ENCODE measurements around the gene MFSD1.

DNA sequence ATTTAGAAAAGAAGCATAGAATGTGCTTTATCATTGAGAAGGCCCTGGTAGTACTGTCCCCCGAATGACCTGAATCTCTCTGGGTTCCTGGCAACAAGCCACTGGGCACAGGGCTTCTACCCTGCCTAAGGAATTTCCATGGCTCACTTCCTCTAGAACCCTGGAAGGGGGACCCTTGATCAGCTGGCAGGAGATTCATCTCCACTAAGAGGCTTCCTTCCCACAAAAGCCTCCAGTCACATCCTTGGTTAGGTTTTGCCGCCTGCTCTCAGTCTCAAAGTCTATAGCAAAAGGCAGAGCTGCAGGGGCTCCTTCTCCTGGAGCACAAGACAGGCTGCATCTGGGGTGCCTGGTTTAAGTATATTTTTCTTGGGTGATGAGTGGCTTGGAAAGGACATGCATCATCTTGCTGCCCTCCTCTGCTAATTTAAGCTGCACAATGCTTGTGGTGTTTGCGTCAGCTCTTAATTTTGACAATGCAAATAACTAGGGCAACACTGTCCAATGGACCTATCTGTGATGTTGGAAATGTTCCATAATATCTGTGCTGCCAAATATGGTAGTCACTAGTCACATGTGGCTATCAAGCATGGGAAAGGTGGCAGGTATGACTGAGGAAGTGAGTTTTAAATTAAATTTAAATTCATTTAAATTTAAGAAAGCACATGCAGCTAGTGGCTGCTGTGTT is 36.2 kb upstream of the MFSD1 start:
- TF ChIP-seq POLR2A (IDR thresholded peaks at IDR 0.05; ENCODE audit: extremely low read depth, insufficient read length) (no peak), CTCF (IDR thresholded peaks at IDR 0.05; ENCODE audit: low read depth, low read length) (no peak)
